ENCODE measurements around the gene OGDHL. TPM values are rescaled to one million over a fixed set of nuclear protein-coding genes. Genes with fewer than 3 reads are reported as not detected.

The OGDHL gene
- total RNA-seq, 1 donor from 2014 or later, result 6.9 TPM

- DNase-seq (ENCODE audit: low spot score in 2 of 2) (no peak), FAIRE-seq (no peak)
These were observed 63.4 kb downstream of the OGDHL start for GRCh38 chr10:49698679-49699078.

GRCh38 chr10:49696311-49696710 is 65.8 kb downstream of the OGDHL start:
- FAIRE-seq (no peak), DNase-seq (ENCODE audit: low spot score in 2 of 2) (no peak)

GRCh38 chr10:49694466-49694865 is 67.7 kb downstream of the OGDHL start:
- no peak for DNase-seq (ENCODE audit: low spot score in 2 of 2)
- FAIRE-seq, result no peak

GRCh38 chr10:49691588-49691987 is 70.5 kb downstream of the OGDHL start:
- FAIRE-seq, result no peak
- no peak for DNase-seq (ENCODE audit: low spot score in 2 of 2)

GRCh38 chr10:49690698-49691356 is 71.3 kb downstream of the OGDHL start:
- DNase-seq (ENCODE audit: low spot score in 2 of 2) (no peak), FAIRE-seq (no peak)

GRCh38 chr10:49689882-49690510 is 72.1 kb downstream of the OGDHL start:
- DNase-seq (ENCODE audit: low spot score in 2 of 2) (no peak), FAIRE-seq (no peak)

- DNase-seq (ENCODE audit: low spot score in 2 of 2) (no peak), FAIRE-seq (no peak)
These were observed 73.2 kb downstream of the OGDHL start for GRCh38 chr10:49688920-49689319.

- DNase-seq (ENCODE audit: low spot score in 2 of 2), result no peak
- no peak for FAIRE-seq
These were observed 73.8 kb downstream of the OGDHL start for GRCh38 chr10:49688261-49688846.

- FAIRE-seq (no peak), DNase-seq (ENCODE audit: low spot score in 2 of 2) (no peak)
These were observed 75.5 kb downstream of the OGDHL start for GRCh38 chr10:49686651-49687050.

Other genes starting within 250 kb of the OGDHL start
- 31.8 TPM for gene ERCC6, start 223.2 kb downstream of the OGDHL start, total RNA-seq
- under 0.01 TPM for gene SLC18A3, start 152.0 kb downstream of the OGDHL start, total RNA-seq
- not detected for gene CHAT, start 148.3 kb downstream of the OGDHL start, total RNA-seq
- gene C10orf53, start 82.7 kb downstream of the OGDHL start, total RNA-seq, result not detected
- gene PARG, start 179.7 kb upstream of the OGDHL start, total RNA-seq, result 129 TPM
- 17.1 TPM for gene TIMM23B, start 179.7 kb upstream of the OGDHL start, total RNA-seq
- gene AGAP6, start 226.1 kb upstream of the OGDHL start, total RNA-seq, result 3.7 TPM

Data from frontal cortex (tissue), 4 donors.